Measurements from ENCODE around the gene SDK1.

SDK1 gene

GRCh38 chr7:4018601-4019316 lies 717.7 kb downstream of the SDK1 start:
- DNase-seq (ENCODE audit: low read depth) = no peak
- H3K4me3 ChIP-seq (ENCODE audit: low read depth, low read length) = no peak overlapping the region
- TF ChIP-seq MAX (IDR thresholded peaks at IDR 0.05; ENCODE audit: low read depth, low read length) (no peak), MYC (IDR thresholded peaks at IDR 0.05; ENCODE audit: low read depth, low read length) (no peak), CTCF (IDR thresholded peaks at IDR 0.05; ENCODE audit: low read depth, low read length) (no peak), POLR2A (IDR thresholded peaks at IDR 0.05; ENCODE audit: extremely low read depth, insufficient read length) (no peak)

- no peak for TF ChIP-seq CTCF (IDR thresholded peaks at IDR 0.05; ENCODE audit: low read depth, low read length)
- TF ChIP-seq POLR2A (IDR thresholded peaks at IDR 0.05; ENCODE audit: extremely low read depth, insufficient read length) = no peak
- no peak for TF ChIP-seq MAX (IDR thresholded peaks at IDR 0.05; ENCODE audit: low read depth, low read length)
- TF ChIP-seq MYC (IDR thresholded peaks at IDR 0.05; ENCODE audit: low read depth, low read length) = no peak
These were observed 719.0 kb downstream of the SDK1 start for GRCh38 chr7:4020086-4020485.

GRCh38 chr7:4021413-4021812 lies 720.4 kb downstream of the SDK1 start:
- no peak for DNase-seq (ENCODE audit: low read depth)
- no peak for TF ChIP-seq POLR2A (IDR thresholded peaks at IDR 0.05; ENCODE audit: extremely low read depth, insufficient read length)
- no peak for TF ChIP-seq MAX (IDR thresholded peaks at IDR 0.05; ENCODE audit: low read depth, low read length)
- no peak for TF ChIP-seq CTCF (IDR thresholded peaks at IDR 0.05; ENCODE audit: low read depth, low read length)
- no peak for TF ChIP-seq MYC (IDR thresholded peaks at IDR 0.05; ENCODE audit: low read depth, low read length)
- H3K4me3 ChIP-seq (ENCODE audit: low read depth, low read length) = no peak overlapping the region

More at GRCh38 chr7:4020086-4020485, 719.0 kb downstream of the SDK1 start:
- H3K4me3 ChIP-seq (ENCODE audit: low read depth, low read length) = no peak overlapping the region
- DNase-seq (ENCODE audit: low read depth) = no peak

- TF ChIP-seq CTCF (IDR thresholded peaks at IDR 0.05; ENCODE audit: low read depth, low read length) (no peak), MAX (IDR thresholded peaks at IDR 0.05; ENCODE audit: low read depth, low read length) (no peak), POLR2A (IDR thresholded peaks at IDR 0.05; ENCODE audit: extremely low read depth, insufficient read length) (no peak), MYC (IDR thresholded peaks at IDR 0.05; ENCODE audit: low read depth, low read length) (no peak)
- H3K4me3 ChIP-seq (ENCODE audit: low read depth, low read length) = no peak overlapping the region
- DNase-seq (ENCODE audit: low read depth) = no peak
These were observed 721.2 kb downstream of the SDK1 start for GRCh38 chr7:4022265-4022664.

- no peak overlapping the region for H3K4me3 ChIP-seq (ENCODE audit: low read depth, low read length)
- no peak for DNase-seq (ENCODE audit: low read depth)
- TF ChIP-seq POLR2A (IDR thresholded peaks at IDR 0.05; ENCODE audit: extremely low read depth, insufficient read length) (no peak), MYC (IDR thresholded peaks at IDR 0.05; ENCODE audit: low read depth, low read length) (no peak), CTCF (IDR thresholded peaks at IDR 0.05; ENCODE audit: low read depth, low read length) (no peak), MAX (IDR thresholded peaks at IDR 0.05; ENCODE audit: low read depth, low read length) (no peak)
These were observed 722.5 kb downstream of the SDK1 start for GRCh38 chr7:4023502-4023901.

Measured in NB4 (cell line).